Type B pancreatic cell (in vitro differentiated cells): Measurements from ENCODE around the gene PRR5. TPM values are rescaled to one million over a fixed set of nuclear protein-coding genes. Genes with fewer than 3 reads are reported as not detected.

ENCODE experiments used
- DNase-seq: peaks from one replicate; pipeline ENCODE4 v3.0.0; 2021; ENCODE audit warnings: mixed read lengths; ENCODE audit not compliant: unreplicated experiment; ENCODE audit errors: extremely low spot score
- H3K27ac Mint-ChIP-seq: 2 replicates; pipeline ENCODE4 v1.8.0; 2021; ENCODE audit warnings: mild to moderate bottlenecking, mixed read lengths
- H3K27me3 Mint-ChIP-seq: 2 replicates; pipeline ENCODE4 v1.8.0; 2021; ENCODE audit warnings: mixed read lengths
- H3K36me3 Mint-ChIP-seq: 2 replicates; pipeline ENCODE4 v1.8.0; 2021; ENCODE audit warnings: mixed read lengths
- H3K4me1 Mint-ChIP-seq: one replicate; pipeline ENCODE4 v1.8.0; 2021; ENCODE audit warnings: mixed read lengths; ENCODE audit not compliant: unreplicated experiment
- H3K4me3 Mint-ChIP-seq: 2 replicates; pipeline ENCODE4 v1.8.0; 2021; ENCODE audit warnings: mild to moderate bottlenecking, mixed read lengths
- H3K9me3 Mint-ChIP-seq: 2 replicates; pipeline ENCODE4 v1.8.0; 2021; ENCODE audit warnings: mixed read lengths
- CTCF ChIP-seq: fragments of 200-600 bp; sonication (generic); conservative IDR thresholded peaks from 2 replicates; pipeline ENCODE4 v1.5.0; 2021; ENCODE audit warnings: antibody characterized with exemption, mild to moderate bottlenecking
- total RNA-seq: library from RNA; stranded (reverse); gene quantifications from 2 replicates; pipeline ENCODE4 v1.2.1, GENCODE V29; 2021; ENCODE audit warnings: low replicate concordance

The PRR5 gene
- total RNA-seq, 1 donor from 2014 or later = 21.2 TPM

- Mint-ChIP-seq H3K36me3 (peaks cover 8% of the 10 kb centered on the region), H3K27me3 (no peaks in the 10 kb centered on the region), H3K9me3 (no peaks in the 10 kb centered on the region), H3K4me1 (peaks cover 10% of the 10 kb centered on the region), H3K4me3 (no peak overlapping the region), H3K27ac (no peak overlapping the region)
- TF ChIP-seq CTCF = no peak
- DNase-seq = no peak
These were observed 84.6 kb downstream of the PRR5 start for GRCh38 chr22:44786610-44787009.

Other genes starting within 250 kb of the PRR5 start
- 43.6 and 44.6 TPM in 2 replicates for gene RTL6, start 204.0 kb upstream of the PRR5 start, total RNA-seq
- 18.0 and 40.3 TPM in 2 replicates for gene ARHGAP8, start 50.4 kb downstream of the PRR5 start, total RNA-seq